Stimulated activated CD8-positive, alpha-beta memory T cell treated with anti-CD3 and anti-CD28 coated beads, Interleukin-4, amount 100 ng/mL, for 1 hour (primary cell): ENCODE measurements around the gene FAT1.

Experiments used
- DNase-seq, 2 donors: peaks; one replicate each; pipeline ENCODE4 v3.0.0-alpha.2; 2020; ENCODE audit warnings: low read depth in 2 of 2, low spot score in 1 of 2

FAT1 gene

DNA sequence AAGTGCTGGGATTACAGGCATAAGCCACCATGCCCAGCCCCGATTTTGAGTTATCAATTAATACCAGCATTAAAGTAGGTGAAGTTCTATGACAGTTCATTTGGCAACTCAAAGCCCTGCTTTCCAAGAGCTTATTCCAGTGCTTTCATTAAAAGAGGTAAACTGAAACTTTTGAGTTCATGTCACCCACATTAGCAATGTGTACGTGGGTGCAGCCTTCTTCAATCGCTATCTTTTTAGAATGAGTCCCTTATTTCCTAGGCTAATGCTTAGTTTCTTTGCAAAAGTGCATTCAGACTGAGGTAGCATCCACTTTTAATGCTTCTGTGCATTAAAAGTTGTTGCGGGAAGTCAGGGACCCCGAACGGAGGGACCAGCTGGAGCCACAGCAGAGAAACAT, 142.2 kb downstream of the FAT1 start:
- no peak for DNase-seq

DNA sequence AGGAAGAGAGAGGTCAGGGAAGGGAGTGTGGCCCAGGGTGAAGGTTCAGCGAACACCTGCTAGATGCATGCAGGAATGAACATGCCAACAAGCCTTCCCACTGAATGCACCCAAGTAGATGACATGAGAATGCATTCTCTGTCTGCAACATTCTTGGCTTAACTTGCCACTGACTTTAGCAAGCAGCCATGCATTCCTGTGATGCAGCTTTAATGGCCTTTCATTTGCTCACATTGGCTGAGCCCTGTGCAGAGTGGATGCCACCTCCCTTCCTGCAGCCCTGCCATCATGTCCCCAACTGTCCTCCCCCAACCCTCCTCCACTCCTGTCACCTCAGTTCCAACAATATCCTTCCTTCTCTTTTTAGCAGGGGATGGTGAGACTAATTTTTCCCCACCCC, 143.0 kb downstream of the FAT1 start:
- DNase-seq, result no peak

DNA sequence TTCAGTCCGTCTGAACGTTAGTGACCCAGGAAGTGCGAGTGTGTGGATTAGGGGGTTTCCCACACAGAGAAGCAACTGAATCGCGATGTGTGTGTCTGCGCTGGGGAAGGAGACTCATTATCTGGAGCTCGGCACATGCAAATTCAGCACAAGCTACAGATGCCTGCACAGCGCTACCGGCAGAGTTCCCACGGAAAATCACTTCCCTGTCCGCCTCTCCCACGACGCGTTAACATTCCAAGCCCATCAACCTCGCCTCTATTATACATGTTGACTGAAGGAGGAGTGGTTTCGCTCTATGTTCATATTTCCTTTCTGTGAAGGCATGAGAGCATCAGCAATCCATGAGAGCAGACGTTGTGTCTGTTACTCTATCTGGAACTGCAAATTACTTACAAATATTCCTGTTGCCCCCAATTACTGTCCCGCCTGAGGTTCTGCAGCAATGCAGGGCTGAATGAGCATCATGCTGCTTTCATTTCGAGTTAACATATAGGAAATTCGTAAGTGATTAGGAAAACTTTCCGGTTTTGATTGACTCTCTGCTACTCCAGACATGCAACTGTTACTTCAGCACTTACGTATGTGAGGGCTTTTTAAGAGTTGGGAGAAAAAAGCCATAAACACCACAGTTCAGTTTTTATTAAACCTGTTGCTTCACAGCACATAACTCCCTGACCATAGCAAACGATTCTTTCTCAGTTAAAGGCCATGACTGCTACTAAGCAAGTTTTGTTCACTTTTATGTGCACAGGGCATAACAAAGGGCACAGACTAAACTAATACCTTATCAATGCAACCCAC, 153.3 kb downstream of the FAT1 start:
- no peak for DNase-seq

DNA sequence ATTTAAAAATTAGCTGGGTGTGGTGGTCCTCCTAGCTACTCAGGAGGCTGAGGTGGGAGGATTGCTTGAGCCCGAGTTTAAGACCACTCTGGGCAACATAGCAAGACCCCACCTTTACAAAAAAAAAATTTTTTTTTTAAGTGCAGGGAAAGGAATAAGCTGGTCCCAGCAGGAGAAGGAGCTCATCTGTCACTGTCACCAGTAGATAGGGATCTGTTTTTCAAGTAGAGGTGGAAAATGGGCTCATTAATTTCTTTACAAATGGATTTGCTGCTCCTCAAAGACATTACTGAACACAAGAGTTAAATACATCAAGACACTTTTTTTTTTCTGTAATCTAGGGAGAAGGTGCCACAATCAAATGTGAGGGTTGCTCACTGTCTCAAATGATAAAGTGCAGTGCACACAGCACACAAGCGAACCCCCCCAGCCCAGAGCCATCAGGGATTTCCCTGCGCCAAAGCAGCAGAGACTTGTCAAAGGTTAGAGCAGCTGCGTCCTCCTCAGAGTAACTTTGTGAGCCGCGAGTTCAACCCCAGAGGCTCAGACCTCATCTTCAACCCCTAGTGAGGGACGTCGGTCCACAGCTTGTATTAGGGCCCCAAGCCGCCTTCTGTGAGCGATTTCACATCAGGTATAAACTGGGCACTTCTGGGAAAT, 154.0 kb downstream of the FAT1 start:
- no peak for DNase-seq

DNA sequence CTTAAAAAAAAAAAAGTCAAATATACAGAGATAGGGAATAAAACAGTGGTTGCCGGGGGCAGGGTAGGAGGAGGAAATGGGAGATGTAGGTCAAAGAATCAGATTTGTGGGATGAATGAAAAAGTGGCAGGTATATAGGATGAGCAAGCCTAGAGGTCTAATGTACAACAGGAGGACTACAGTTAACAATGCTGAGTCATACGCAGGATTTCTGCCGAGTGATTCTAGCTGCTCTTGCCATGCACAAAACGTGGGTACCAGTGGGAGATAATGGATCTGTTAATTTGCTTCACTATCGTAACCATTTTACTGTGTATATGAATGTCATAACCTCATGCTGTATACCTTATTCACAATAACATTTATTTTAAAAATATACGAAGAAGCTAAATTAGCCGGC, 157.6 kb downstream of the FAT1 start:
- DNase-seq, result no peak

DNA sequence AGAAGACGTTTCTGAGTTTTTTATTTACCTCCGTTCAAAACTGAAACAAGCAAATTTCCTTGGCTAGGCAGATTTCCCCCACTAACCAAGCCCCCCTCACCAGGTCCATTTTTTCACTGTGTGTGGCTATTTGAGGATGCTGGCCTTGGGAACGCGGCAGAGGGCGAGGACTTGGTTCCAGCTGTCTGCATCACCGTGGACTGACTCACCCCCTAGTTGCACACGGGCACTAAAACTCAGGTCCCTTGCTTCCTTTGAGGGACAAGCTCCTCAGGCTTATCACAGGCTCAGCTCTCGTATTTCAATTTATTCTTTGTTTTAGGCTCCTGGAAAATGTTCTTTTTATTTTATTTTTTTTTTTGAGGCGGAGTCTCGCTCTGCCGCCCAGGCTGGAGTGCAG, 159.9 kb downstream of the FAT1 start:
- no peak for DNase-seq

DNA sequence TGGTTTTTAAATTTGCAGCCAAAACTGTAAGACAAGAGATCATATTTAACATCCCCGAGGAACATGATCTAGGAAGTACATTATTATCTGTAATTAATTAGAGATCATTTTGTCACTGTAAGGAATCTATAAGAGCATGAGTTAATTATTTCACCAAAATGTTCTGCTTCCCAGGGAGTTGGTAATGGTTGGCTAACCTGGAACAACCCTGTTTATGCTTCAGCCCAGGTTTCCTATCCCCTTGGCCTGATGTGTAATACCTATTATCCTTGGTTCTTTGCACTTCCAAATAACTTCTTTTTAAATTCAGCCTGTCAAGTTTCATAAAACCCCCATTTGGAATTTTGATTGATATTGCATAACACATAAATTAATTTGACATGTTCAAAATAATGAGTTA, 161.9 kb downstream of the FAT1 start:
- no peak for DNase-seq

DNA sequence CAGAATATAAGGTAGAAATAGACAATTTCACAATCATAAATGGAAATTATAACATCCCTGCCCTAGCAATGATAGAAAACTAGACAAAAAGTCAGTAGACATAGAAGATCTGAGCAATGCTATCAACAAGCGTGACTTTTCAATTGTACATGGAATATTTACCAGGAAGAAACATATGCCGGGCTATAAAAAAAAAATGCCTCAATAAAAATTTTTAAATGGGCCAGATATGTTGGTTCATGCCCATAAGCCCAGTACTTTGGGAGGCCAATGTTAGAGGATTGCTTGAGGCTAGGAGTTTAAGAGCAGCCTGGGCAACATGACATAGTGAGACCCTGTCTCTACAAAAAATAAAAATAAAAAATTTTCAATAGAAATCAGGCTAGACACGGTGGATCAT, 163.0 kb downstream of the FAT1 start:
- DNase-seq, result no peak

DNA sequence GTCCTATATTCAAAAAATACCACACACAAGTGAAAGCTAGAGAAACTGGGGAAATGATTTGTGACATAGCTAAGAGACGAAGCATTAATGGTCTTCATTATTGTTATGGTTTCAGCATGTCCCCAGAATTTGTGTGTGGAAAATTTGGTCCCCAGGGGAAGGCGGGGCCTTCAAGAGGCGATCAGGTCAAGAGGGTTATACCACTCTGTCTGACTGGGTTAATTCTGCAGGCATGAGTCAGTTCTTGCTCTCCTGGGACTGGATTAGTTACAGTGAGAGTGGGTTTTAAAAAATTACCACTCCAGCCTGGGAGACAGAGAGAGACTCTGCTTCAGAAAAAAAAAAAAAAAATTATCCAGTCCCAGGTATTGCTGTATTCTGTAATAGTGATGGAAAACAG, 166.2 kb downstream of the FAT1 start:
- DNase-seq, result no peak

DNA sequence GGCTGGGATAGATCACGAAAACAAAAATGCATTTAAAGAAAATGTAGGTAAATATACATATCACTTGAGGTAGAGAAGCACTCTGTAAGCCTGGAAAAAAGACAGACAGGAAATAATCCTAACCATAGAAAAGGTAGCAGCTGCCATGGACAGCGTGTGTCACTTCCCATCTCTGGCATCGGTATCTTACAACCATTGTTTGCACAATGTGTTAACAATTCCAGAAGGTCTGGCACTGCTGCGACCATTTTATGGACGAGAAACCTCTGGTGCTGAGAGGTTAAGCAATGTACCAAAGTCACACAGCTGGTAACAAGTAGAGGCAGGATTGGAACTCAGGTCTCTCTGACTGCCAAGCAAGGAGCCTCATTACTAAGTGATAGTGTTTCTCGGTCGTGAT, 166.6 kb downstream of the FAT1 start:
- DNase-seq, result no peak

DNA sequence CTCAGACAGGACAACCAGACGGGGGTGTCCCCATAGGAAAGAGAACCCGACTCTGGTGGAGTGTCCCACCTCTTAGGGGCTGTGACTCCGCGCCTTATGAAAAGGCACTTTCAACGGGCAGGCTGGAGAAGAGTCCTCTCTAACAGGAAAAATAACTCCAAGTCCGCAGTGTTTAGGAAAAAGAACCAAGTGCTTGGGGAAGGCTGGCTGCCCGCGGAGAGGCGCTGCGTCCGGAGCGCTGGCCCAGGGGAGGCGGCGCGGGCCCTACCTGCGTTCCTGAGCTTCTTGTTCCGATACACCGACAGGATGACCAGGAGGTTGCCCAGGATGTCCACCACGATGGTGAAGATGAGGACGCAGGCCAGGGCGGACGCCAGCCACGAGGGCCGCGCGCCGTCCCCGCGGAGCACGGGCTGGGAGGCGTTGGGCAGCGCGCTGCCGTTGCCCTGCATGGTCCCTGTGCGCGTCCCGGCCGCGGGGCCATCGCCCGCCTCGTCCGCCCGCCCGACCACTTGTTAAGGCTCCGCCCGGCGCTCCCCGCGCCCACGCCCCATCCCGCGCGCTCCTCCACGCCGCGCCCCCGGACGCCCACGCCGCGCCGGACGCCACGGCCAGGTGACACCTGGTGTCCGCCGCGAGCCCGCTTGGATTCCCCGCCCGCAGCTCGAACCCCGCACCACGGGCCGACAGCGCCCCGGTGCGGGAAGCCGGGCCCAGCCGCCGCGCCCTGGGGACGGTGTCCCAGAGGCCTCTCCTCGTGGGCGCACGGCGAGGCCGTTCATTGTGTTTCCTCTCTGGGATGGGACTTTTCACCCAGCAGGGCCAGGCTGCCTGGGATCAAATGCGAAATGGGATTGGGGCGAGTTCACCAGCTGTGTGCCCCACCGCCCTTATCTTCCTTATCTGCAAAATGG, 168.5 kb downstream of the FAT1 start, which contains the start of gene MTNR1A:
Gene MTNR1A, minus strand, starts transcription at position 654 of the 914 bp plus-strand sequence. Its CDS starts 202 bp downstream, at position 452.
- DNase-seq, result no peak

DNA sequence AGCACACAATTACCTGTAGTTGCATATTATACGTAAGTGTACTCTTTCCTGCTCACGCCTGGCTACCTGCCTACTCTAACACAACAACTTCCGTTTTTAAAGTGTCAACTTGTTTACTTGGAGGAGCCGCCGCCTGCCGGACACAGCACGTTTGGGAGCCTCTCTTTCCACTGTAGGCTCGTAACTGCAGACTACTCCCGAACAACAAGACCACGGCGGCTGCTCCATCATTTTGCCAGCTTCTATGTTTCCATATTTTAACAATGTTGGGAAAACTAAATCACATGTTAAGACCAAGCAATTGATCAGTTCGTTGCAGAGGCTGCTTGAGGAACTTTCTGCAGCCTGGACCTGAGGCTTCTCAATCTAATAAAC, 169.1 kb downstream of the FAT1 start:
- no peak for DNase-seq

DNA sequence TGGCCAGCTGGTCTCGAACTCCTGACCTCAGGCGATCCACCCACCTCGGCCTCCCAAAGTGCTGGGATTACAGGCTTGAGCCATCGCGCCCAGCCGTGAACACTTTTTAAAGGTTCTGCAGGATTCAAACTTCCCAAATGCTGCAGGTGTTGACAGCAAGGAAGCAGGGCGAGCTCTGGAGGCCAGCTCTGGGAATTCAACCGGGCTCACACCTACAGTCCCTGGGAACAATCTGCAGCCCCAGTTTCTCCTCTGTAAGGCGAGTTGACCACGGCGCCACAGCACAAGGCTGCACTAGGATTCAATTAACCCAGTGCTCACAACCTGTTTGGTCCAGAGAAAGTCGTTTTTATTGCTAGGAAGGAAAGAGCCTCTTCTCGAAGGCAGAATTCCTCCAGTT, 169.9 kb downstream of the FAT1 start:
- no peak for DNase-seq

DNA sequence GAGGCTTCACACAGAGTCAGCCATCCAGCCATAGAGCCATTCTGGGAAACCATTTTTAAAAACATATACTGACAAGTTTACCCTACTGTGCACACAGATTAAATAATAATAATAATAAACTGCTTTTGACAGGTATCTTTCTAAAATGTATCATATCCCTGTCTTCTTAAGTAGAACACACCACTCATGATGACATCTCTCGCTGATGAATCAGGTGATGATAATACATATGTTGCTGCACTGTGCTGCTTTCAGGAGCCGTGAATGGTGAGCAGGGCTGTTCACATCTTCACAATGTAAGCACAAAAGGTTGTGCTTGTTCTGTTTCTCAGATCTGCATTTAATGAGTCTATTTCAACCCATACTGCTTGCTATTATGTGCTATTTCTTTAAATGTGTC, 171.8 kb downstream of the FAT1 start:
- DNase-seq, result no peak

DNA sequence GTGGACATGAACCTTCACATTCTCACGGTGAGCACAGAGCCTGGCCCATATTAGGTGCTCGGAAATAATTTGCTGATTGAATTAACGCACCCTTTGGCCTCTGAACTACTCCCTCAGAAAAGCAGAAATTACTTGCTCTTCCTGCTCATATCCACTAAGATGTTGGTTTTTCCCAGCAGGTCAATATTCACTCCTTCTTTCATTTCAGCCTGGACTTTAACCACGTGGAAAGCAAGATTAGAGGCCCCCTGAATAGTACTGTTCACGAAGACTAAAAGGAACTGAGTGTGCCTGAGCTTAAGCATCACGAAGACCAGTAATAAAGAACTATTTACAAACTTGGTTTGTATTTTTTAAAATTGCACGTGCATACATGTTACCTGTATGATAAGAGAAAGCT, 178.2 kb downstream of the FAT1 start:
- no peak for DNase-seq

DNA sequence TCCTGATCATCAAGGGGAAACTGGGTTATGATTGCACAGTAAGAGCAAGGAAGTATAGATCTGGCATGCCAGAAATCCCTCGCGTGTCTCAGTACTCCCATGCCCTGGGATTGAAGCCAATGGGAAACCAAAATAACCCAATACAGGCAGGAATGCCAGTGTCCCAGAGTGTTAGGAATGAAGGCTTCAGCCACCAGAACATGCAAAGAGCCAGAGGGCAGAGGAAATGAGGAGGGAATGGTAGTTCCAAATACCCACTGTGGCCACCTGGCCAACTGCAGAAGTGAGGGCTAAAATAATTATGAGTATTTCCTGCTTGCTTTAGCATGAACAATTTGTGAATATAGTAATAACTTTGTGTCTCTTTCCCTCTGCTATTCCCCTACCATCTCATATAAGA, 180.4 kb downstream of the FAT1 start:
- DNase-seq, result no peak

DNA sequence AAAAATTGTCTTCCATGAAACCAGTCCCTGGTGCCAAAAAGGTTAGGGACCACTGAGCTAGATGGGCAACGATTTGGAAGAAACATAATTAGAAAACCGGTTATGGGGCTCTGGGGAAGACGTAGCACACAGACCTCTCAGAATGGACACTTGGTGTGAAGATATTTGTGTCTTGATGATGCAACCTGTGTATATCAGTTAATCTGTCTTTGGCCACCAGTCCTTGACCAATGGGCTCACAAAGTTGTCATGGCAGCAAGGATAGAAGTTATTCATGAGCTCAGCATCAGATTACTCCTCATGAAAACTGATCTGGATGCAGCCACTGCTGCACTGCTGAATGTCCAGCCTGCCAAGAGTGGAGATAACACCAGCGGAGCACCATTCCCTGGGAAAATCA, 181.9 kb downstream of the FAT1 start:
- no peak for DNase-seq

DNA sequence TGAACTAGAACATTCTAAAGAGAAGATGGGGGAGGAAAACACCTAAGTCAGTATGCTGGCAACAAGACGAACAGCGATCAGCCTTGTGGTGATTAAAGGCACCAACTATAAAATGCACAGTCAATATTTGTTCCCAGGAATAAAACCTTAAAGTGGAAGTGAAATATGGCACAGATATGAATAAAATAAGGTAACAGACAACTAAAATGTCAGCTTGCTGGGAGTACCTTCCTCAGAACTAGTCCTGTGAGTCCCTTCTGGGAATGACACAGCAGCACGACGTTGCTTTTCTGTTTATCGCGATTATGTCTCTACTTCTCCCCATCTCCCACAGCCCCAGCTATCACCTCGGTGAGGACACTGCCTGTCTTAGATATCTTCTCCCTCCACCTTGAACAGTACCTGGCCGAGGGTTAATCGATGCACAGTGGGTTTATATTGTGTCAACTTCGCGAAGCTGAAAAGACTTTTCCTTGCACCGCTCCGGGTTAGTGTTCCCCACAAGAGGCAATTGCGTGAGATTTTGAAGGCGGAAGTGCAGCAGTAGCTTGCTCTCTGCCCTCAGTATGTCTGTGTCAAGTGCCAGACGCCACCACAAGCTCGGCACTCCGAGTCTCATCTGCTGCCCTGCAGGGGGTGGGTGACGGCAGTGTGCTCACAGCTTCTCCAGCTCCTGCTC, 185.7 kb downstream of the FAT1 start:
- no peak for DNase-seq
